ENCODE data around the gene ZDHHC4. TPM values are rescaled to one million over a fixed set of nuclear protein-coding genes. Genes with fewer than 3 reads are reported as not detected.
"Not testable (repeated sequence)": the region's sequence is repeated elsewhere in the genome, so short reads cannot be mapped to it uniquely, and the experiment has no call there.

ZDHHC4 gene
- total RNA-seq, 1 experiment from 2014 or later, result 62.0 TPM

GRCh38 chr7:6579446-6579845 is 2.2 kb downstream of the ZDHHC4 start:
- no peak overlapping the region for H3K4me2 ChIP-seq (ENCODE audit: insufficient read depth, insufficient read length, low read length)
- H4K5ac ChIP-seq (ENCODE audit: insufficient read length, low read depth, low read length), result no peak overlapping the region
- no peak overlapping the region for H3T11ph ChIP-seq (ENCODE audit: low read length)
- no peaks in the 10 kb centered on the region for H3K9me3 ChIP-seq (ENCODE audit: control insufficient read depth, low read depth, low read length)
- no peak overlapping the region for H2AFZ ChIP-seq (ENCODE audit: low read length)
- peak overlapping the region; percentile 19 to 31; a peak in 2 of 5 replicates for H3K4me3 Mint-ChIP-seq
- no peak overlapping the region for H2AK5ac ChIP-seq (ENCODE audit: insufficient read length, low read length)
- peaks cover 0 to 2% of the 10 kb centered on the region in 2 experiments; a peak in 1 of 4 replicates for H3K4me1 Mint-ChIP-seq
- no peak overlapping the region for H2BK15ac ChIP-seq (ENCODE audit: low read depth, low read length)
- no peaks in the 10 kb centered on the region for H4K20me1 ChIP-seq (ENCODE audit: control insufficient read depth, insufficient read depth, insufficient read length)
- no peaks in the 10 kb centered on the region for H3K4me1 ChIP-seq (ENCODE audit: insufficient read depth, low read length)
- H3K9me3 Mint-ChIP-seq, result no peaks in the 10 kb centered on the region
- H3K27me3 ChIP-seq (ENCODE audit: insufficient read depth, low read length), result no peaks in the 10 kb centered on the region
- H3K18ac ChIP-seq (ENCODE audit: insufficient read length, low read depth, low read length), result no peak overlapping the region
- no peak overlapping the region for H3K14ac ChIP-seq (ENCODE audit: insufficient read depth, low read length)
- no peak overlapping the region for H2BK20ac ChIP-seq (ENCODE audit: low read depth, low read length, poor library complexity, severe bottlenecking)
- H3K27ac ChIP-seq (ENCODE audit: insufficient read length, low read depth, low read length), result no peak overlapping the region
- H3K79me2 ChIP-seq (ENCODE audit: insufficient read depth, low read length), result no peaks in the 10 kb centered on the region
- H4K91ac ChIP-seq (ENCODE audit: insufficient read length, low read depth, low read length), result no peak overlapping the region
- TF ChIP-seq, protein P1, sequence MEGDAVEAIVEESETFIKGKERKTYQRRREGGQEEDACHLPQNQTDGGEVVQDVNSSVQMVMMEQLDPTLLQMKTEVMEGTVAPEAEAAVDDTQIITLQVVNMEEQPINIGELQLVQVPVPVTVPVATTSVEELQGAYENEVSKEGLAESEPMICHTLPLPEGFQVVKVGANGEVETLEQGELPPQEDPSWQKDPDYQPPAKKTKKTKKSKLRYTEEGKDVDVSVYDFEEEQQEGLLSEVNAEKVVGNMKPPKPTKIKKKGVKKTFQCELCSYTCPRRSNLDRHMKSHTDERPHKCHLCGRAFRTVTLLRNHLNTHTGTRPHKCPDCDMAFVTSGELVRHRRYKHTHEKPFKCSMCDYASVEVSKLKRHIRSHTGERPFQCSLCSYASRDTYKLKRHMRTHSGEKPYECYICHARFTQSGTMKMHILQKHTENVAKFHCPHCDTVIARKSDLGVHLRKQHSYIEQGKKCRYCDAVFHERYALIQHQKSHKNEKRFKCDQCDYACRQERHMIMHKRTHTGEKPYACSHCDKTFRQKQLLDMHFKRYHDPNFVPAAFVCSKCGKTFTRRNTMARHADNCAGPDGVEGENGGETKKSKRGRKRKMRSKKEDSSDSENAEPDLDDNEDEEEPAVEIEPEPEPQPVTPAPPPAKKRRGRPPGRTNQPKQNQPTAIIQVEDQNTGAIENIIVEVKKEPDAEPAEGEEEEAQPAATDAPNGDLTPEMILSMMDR (conservative IDR thresholded peaks at IDR 0.05), result peak; percentile 52
- H2BK120ac ChIP-seq (ENCODE audit: low read depth, low read length, poor library complexity, severe bottlenecking), result no peak overlapping the region
- DNase-seq, result peak; percentile 43
- no peak overlapping the region for H2BK5ac ChIP-seq (ENCODE audit: insufficient read length, low read length)
- H3K9ac ChIP-seq (ENCODE audit: extremely low read depth, insufficient read length, low read length), result no peak overlapping the region
- no peak overlapping the region for H3K56ac ChIP-seq (ENCODE audit: insufficient read length, low read depth, low read length)
- H4K8ac ChIP-seq (replicated peaks; ENCODE audit: insufficient read length, low read depth, low read length), result no peak overlapping the region
- no peak overlapping the region for H2BK12ac ChIP-seq (ENCODE audit: insufficient read length, low read depth, low read length)
- H3K23ac ChIP-seq (ENCODE audit: insufficient read length, low read depth, low read length), result no peak overlapping the region
- no peaks in the 10 kb centered on the region for H3K23me2 ChIP-seq (ENCODE audit: insufficient read length, low read depth, low read length, poor library complexity, severe bottlenecking)
- peak overlapping the region in 2 of 3 experiments; percentile 2 to 83; a peak in 1 of 7 replicates for H3K27ac Mint-ChIP-seq
- no peaks in the 10 kb centered on the region for H3K27me3 Mint-ChIP-seq (ENCODE audit: low read depth)
- no peak overlapping the region for H3K4ac ChIP-seq (ENCODE audit: low read depth, low read length)
- no CpG with 5 or more reads among the region's 4 CpGs for WGBS (ENCODE audit: extremely low coverage, insufficient read length, low lambda C conversion rate)
- no peaks in the 10 kb centered on the region for H3K79me1 ChIP-seq (ENCODE audit: insufficient read depth, low read depth, low read length, poor library complexity, severe bottlenecking)
- H3K36me3 Mint-ChIP-seq (ENCODE audit: insufficient read depth in 1 of 3, low read depth in 3 of 3), result peaks cover 14 to 49% (median 45%) of the 10 kb centered on the region in 3 experiments; a peak in 6 of 7 replicates

GRCh38 chr7:6585746-6586432 is 8.6 kb downstream of the ZDHHC4 start:
- not testable (repeated sequence) for H3K4me1 Mint-ChIP-seq; H4K5ac ChIP-seq (ENCODE audit: insufficient read length, low read depth, low read length)

More at GRCh38 chr7:6585746-6586432, 8.6 kb downstream of the ZDHHC4 start:
- H3K18ac ChIP-seq (ENCODE audit: insufficient read length, low read depth, low read length); H2BK5ac ChIP-seq (ENCODE audit: insufficient read length, low read length); H3K4me3 Mint-ChIP-seq; H4K8ac ChIP-seq (replicated peaks; ENCODE audit: insufficient read length, low read depth, low read length); H3K9me3 Mint-ChIP-seq; H3K27me3 Mint-ChIP-seq (ENCODE audit: low read depth); H3K23ac ChIP-seq (ENCODE audit: insufficient read length, low read depth, low read length); H3K27ac Mint-ChIP-seq; H3K27ac ChIP-seq (ENCODE audit: insufficient read length, low read depth, low read length); H4K91ac ChIP-seq (ENCODE audit: insufficient read length, low read depth, low read length); H2BK12ac ChIP-seq (ENCODE audit: insufficient read length, low read depth, low read length); H2BK20ac ChIP-seq (ENCODE audit: low read depth, low read length, poor library complexity, severe bottlenecking); H3K56ac ChIP-seq (ENCODE audit: insufficient read length, low read depth, low read length); H3K14ac ChIP-seq (ENCODE audit: insufficient read depth, low read length); H3K9ac ChIP-seq (ENCODE audit: extremely low read depth, insufficient read length, low read length); H3K4me2 ChIP-seq (ENCODE audit: insufficient read depth, insufficient read length, low read length); H3K79me2 ChIP-seq (ENCODE audit: insufficient read depth, low read length); H3K4me1 ChIP-seq (ENCODE audit: insufficient read depth, low read length); H3K4ac ChIP-seq (ENCODE audit: low read depth, low read length); H4K20me1 ChIP-seq (ENCODE audit: control insufficient read depth, insufficient read depth, insufficient read length); DNase-seq; H2AK5ac ChIP-seq (ENCODE audit: insufficient read length, low read length); H2BK15ac ChIP-seq (ENCODE audit: low read depth, low read length); H3K27me3 ChIP-seq (ENCODE audit: insufficient read depth, low read length); H3K23me2 ChIP-seq (ENCODE audit: insufficient read length, low read depth, low read length, poor library complexity, severe bottlenecking); H2AFZ ChIP-seq (ENCODE audit: low read length); H3T11ph ChIP-seq (ENCODE audit: low read length); H3K9me3 ChIP-seq (ENCODE audit: control insufficient read depth, low read depth, low read length); H2BK120ac ChIP-seq (ENCODE audit: low read depth, low read length, poor library complexity, severe bottlenecking); H3K79me1 ChIP-seq (ENCODE audit: insufficient read depth, low read depth, low read length, poor library complexity, severe bottlenecking): not testable (repeated sequence)
- no CpG with 5 or more reads among the region's 8 CpGs for WGBS (ENCODE audit: extremely low coverage, insufficient read length, low lambda C conversion rate)
- H3K36me3 Mint-ChIP-seq (ENCODE audit: insufficient read depth in 1 of 3, low read depth in 3 of 3), result peaks cover 25 to 77% (median 68%) of the 10 kb centered on the region in 3 experiments
